IMR-90 (cell line): ENCODE results near the gene FAM227B. TPM values are rescaled to one million over a fixed set of nuclear protein-coding genes. Genes with fewer than 3 reads are reported as not detected.
A peak's percentile ranks its signal among the peaks of the same experiment; 100 is the strongest.

ENCODE experiments used
- ATAC-seq: fragments of 200-7000 bp; cut with Tn5 transposase; 2 replicates; pipeline ENCODE4 v1.9.1; 2020; ENCODE audit warnings: low read depth, mild to moderate bottlenecking, moderate library complexity
- BruUV-seq: library from RNA; stranded (reverse); fragments of 400-500 nt; replicated peaks from 2 replicates; lab custom pipeline; 2021; lab: Mats Ljungman, UMichigan
- CTCF ChIA-PET: fragments of 300-600 bp; formaldehyde crosslinking; extraction: SDS; loops from one replicate; lab custom pipeline; 2021; ENCODE audit warnings: antibody characterized with exemption; lab: Yijun Ruan, JAX
- POLR2A ChIA-PET: fragments of 300-600 bp; sonication (Branson Sonifier 250); formaldehyde crosslinking; loops from one replicate; lab custom pipeline; 2022; ENCODE audit warnings: antibody characterized with exemption; ENCODE audit not compliant: unreplicated experiment; lab: Charles Lee
- DNase-seq: peaks from one replicate; pipeline ENCODE4 v3.0.0; 2013
- H2AFZ ChIP-seq: replicated peaks from 2 replicates; pipeline ENCODE3; 2013; ENCODE audit warnings: low read length, mild to moderate bottlenecking; ENCODE audit not compliant: poor library complexity
- H2AK5ac ChIP-seq: 2 replicates; pipeline ENCODE4 v1.6.1; 2013; ENCODE audit warnings: low read depth, low read length, inconsistent platforms
- H2AK9ac ChIP-seq: replicated peaks from 2 replicates; pipeline ENCODE3; 2013; ENCODE audit warnings: mild to moderate bottlenecking, low read depth, low read length, moderate library complexity; ENCODE audit not compliant: poor library complexity
- H2BK120ac ChIP-seq: 2 replicates; pipeline ENCODE4 v1.6.1; 2013; ENCODE audit warnings: low read depth, low read length, inconsistent platforms
- H2BK15ac ChIP-seq: 3 replicates; pipeline ENCODE4 v1.6.1; 2013; ENCODE audit warnings: low read depth, low read length, inconsistent platforms
- H2BK20ac ChIP-seq: 2 replicates; pipeline ENCODE4 v1.6.1; 2013; ENCODE audit warnings: low read depth, mild to moderate bottlenecking, inconsistent platforms, low read length, moderate library complexity
- H2BK5ac ChIP-seq: 2 replicates; pipeline ENCODE4 v1.6.1; 2013; ENCODE audit warnings: mild to moderate bottlenecking, low read depth, low read length, inconsistent platforms; ENCODE audit not compliant: poor library complexity, severe bottlenecking
- H3K14ac ChIP-seq: replicated peaks from 2 replicates; pipeline ENCODE4 v1.6.1; 2013; ENCODE audit warnings: low read depth, low read length, inconsistent platforms
- H3K18ac ChIP-seq: 2 replicates; pipeline ENCODE4 v1.6.1; 2013; ENCODE audit warnings: low read depth, low read length, control low read depth
- H3K23ac ChIP-seq: 2 replicates; pipeline ENCODE4 v1.6.1; 2013; ENCODE audit warnings: low read depth, low read length, inconsistent platforms
- H3K27ac ChIP-seq: 2 replicates; pipeline ENCODE4 v1.5.1; 2013; ENCODE audit warnings: mild to moderate bottlenecking, control low read depth, low read length; ENCODE audit not compliant: insufficient read depth
- H3K27me3 ChIP-seq: 2 replicates; pipeline ENCODE4 v1.6.1; 2013; ENCODE audit warnings: low read length; ENCODE audit not compliant: control insufficient read depth, insufficient read depth
- H3K36me3 ChIP-seq: 2 replicates; pipeline ENCODE4 v1.6.1; 2013; ENCODE audit warnings: low read length, mixed read lengths; ENCODE audit not compliant: control insufficient read depth, insufficient read depth
- H3K4ac ChIP-seq: 2 replicates; pipeline ENCODE4 v1.6.1; 2013; ENCODE audit warnings: low read depth, low read length, inconsistent platforms
- H3K4me1 ChIP-seq: 2 replicates; pipeline ENCODE4 v1.6.1; 2013; ENCODE audit warnings: low read length, mixed read lengths; ENCODE audit not compliant: control insufficient read depth, insufficient read depth
- H3K4me2 ChIP-seq: 2 replicates; pipeline ENCODE4 v1.6.1; 2013; ENCODE audit warnings: low read depth, mild to moderate bottlenecking, control low read depth, low read length, moderate library complexity
- H3K4me3 ChIP-seq: 2 replicates; pipeline ENCODE4 v1.5.1; 2013; ENCODE audit warnings: low read depth, mild to moderate bottlenecking, control low read depth, low read length, moderate library complexity; ENCODE audit not compliant: insufficient read depth
- H3K56ac ChIP-seq: 2 replicates; pipeline ENCODE4 v1.6.1; 2013; ENCODE audit warnings: low read length, inconsistent platforms; ENCODE audit not compliant: insufficient read depth; ENCODE audit errors: extremely low read depth
- H3K79me1 ChIP-seq, 2 experiments: 2 replicates each; pipeline ENCODE4 v1.6.1; 2013; ENCODE audit warnings: low read length in 2 of 2, inconsistent platforms in 1 of 2, low read depth in 1 of 2
- H3K9ac ChIP-seq: 2 replicates; pipeline ENCODE4 v1.6.1; 2013; ENCODE audit warnings: low read depth, low read length, control low read depth
- H3K9me1 ChIP-seq: 2 replicates; pipeline ENCODE4 v1.6.1; 2013; ENCODE audit warnings: low read length, inconsistent platforms; ENCODE audit not compliant: insufficient read depth
- H3K9me3 ChIP-seq: 2 replicates; pipeline ENCODE4 v1.6.1; 2013; ENCODE audit warnings: low read length; ENCODE audit not compliant: control insufficient read depth, insufficient read depth
- H4K20me1 ChIP-seq: 2 replicates; pipeline ENCODE4 v1.6.1; 2013; ENCODE audit warnings: low read length, inconsistent platforms; ENCODE audit not compliant: insufficient read depth
- H4K5ac ChIP-seq: 2 replicates; pipeline ENCODE4 v1.6.1; 2013; ENCODE audit warnings: mild to moderate bottlenecking, low read depth, low read length, control low read depth
- H4K8ac ChIP-seq, 2 experiments: 2 replicates each; pipeline ENCODE4 v1.6.1; 2013; ENCODE audit warnings: low read depth in 2 of 2, low read length in 2 of 2, control low read depth in 1 of 2, inconsistent platforms in 1 of 2
- H4K91ac ChIP-seq: 2 replicates; pipeline ENCODE4 v1.6.1; 2013; ENCODE audit warnings: low read depth, low read length, inconsistent platforms; ENCODE audit not compliant: insufficient read depth
- BHLHE40 ChIP-seq: fragments of 150-350 bp; IDR thresholded peaks from 2 replicates; pipeline ENCODE4 v1.6.1; 2016; ENCODE audit warnings: mild to moderate bottlenecking, low read depth, low read length
- CEBPB ChIP-seq: IDR thresholded peaks from 2 replicates; pipeline ENCODE4 v1.6.1; 2012; ENCODE audit warnings: low read depth, low read length, improper control_type of control experiment
- CHD1 ChIP-seq: IDR thresholded peaks from 2 replicates; pipeline ENCODE4 v1.6.1; 2012; ENCODE audit warnings: low read depth, low read length, improper control_type of control experiment
- FOS ChIP-seq: fragments of 150-350 bp; IDR thresholded peaks from 2 replicates; pipeline ENCODE4 v1.6.1; 2016; ENCODE audit warnings: low read depth, low read length
- MAFK ChIP-seq: IDR thresholded peaks from 2 replicates; pipeline ENCODE4 v1.6.1; 2012; ENCODE audit warnings: low read depth, low read length, improper control_type of control experiment
- MAZ ChIP-seq: IDR thresholded peaks from 2 replicates; pipeline ENCODE4 v1.6.1; 2012; ENCODE audit warnings: low read depth, mild to moderate bottlenecking, low read length, improper control_type of control experiment, moderate library complexity, borderline replicate concordance
- MXI1 ChIP-seq: IDR thresholded peaks from 2 replicates; pipeline ENCODE4 v1.6.1; 2012; ENCODE audit warnings: low read depth, mild to moderate bottlenecking, low read length, moderate library complexity, borderline replicate concordance
- NFE2L2 ChIP-seq: fragments of 150-350 bp; IDR thresholded peaks from 2 replicates; pipeline ENCODE4 v1.6.1; 2016; ENCODE audit warnings: low read depth, mild to moderate bottlenecking, low read length
- POLR2A ChIP-seq: IDR thresholded peaks from 2 replicates; pipeline ENCODE4 v1.6.1; 2012; ENCODE audit warnings: mild to moderate bottlenecking, low read depth, low read length
- RAD21 ChIP-seq: IDR thresholded peaks from 2 replicates; pipeline ENCODE4 v1.6.1; 2012; ENCODE audit warnings: low read length, improper control_type of control experiment
- RCOR1 ChIP-seq: IDR thresholded peaks from 2 replicates; pipeline ENCODE4 v1.6.1; 2012; ENCODE audit warnings: mild to moderate bottlenecking, low read length, improper control_type of control experiment; ENCODE audit not compliant: insufficient replicate concordance
- RFX5 ChIP-seq: IDR thresholded peaks from 2 replicates; pipeline ENCODE4 v1.8.0; 2012; ENCODE audit warnings: low read depth, mild to moderate bottlenecking, low read length, moderate library complexity
- SMC3 ChIP-seq: fragments of 150-350 bp; IDR thresholded peaks from 2 replicates; pipeline ENCODE4 v1.6.1; 2016; ENCODE audit warnings: low read depth, mild to moderate bottlenecking, antibody characterized with exemption, low read length, moderate library complexity
- WGBS, 2 experiments: methylation state at CpG; one replicate each; pipeline versions ENCODE4 v1.1.5 to v1.1.7; 2013; ENCODE audit warnings: missing lambda C conversion rate in 2 of 2; ENCODE audit not compliant: insufficient read length in 1 of 2; ENCODE audit errors: extremely low coverage in 2 of 2; 5-methylcytosine and 5-hydroxymethylcytosine counted together
- dilution Hi-C: fragments of 300-500 bp; cut with HindIII; formaldehyde crosslinking; loops from one replicate; pipeline ENCODE4 v1.14.3; 2018; ENCODE audit warnings: low sequenced_read_pairs; ENCODE audit not compliant: unreplicated experiment
- in situ Hi-C: fragments of 300-500 bp; cut with MboI; formaldehyde crosslinking; loops from 3 replicates; pipeline ENCODE4 v1.14.3; 2019; ENCODE audit warnings: low sequenced_read_pairs, inconsistent platforms, mixed read lengths
- intact Hi-C: fragments of 100-400 bp; cut with micrococcal nuclease; formaldehyde crosslinking; loops from 2 replicates; pipeline ENCODE4 v1.10.0; 2022
- polyA plus RNA-seq, 3 experiments: library from polyadenylated mRNA; depleted of rRNA; stranded (reverse); fragments of >200 nt; gene quantifications; 2 replicates each; pipeline ENCODE4 v1.2.3, GENCODE V29; 2012; ENCODE audit warnings: low replicate concordance in 1 of 3
- total RNA-seq: library from RNA; depleted of rRNA; stranded (reverse); fragments of >200 nt; gene quantifications from 2 replicates; pipeline ENCODE4 v1.2.3, GENCODE V29; 2012
- TF ChIP-seq, protein P1 (sequence below): fragments of 150-350 bp; IDR thresholded peaks from 2 replicates; pipeline ENCODE4 v1.6.1; 2016; ENCODE audit warnings: low read depth, mild to moderate bottlenecking, low read length, moderate library complexity, borderline replicate concordance
- TF ChIP-seq, protein P2 (sequence below): fragments of 150-350 bp; IDR thresholded peaks from 2 replicates; pipeline ENCODE4 v1.6.1; 2017; ENCODE audit warnings: mild to moderate bottlenecking, antibody characterized with exemption, low read length, low read depth
- TF ChIP-seq, protein P3 (sequence below): conservative IDR thresholded peaks from 2 replicates; pipeline ENCODE4 v1.5.1; 2012; ENCODE audit warnings: mild to moderate bottlenecking, low read depth, low read length, improper control_type of control experiment

FAM227B gene
- total and polyA plus RNA-seq, 2 of the 4 experiments (the other 2 are of a cell fraction) = 1.8 to 3.0 TPM

DNA sequence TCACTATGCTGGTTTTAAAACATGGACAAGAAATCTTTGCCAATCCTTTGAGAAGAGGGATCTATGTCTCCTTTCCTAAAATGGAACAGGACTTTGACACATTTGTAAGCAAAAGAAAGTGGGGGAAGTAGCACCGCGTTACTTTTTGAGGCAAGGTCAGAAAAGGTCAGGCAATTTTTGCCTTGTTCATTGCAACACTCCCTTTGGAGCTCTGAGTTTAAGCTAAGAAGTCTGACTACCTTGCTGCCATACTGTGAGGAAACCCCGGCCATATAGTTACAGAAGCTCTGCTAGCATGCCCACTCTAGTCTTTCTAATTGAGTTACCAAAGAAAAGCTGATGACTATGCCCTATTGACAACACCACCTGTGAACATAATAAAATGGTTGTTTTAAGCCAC lies 1.4 kb downstream of the FAM227B start:
- Histone ChIP-seq H3K9me1 (no peaks in the 10 kb centered on the region), H3K4me2 (no peak overlapping the region)
- WGBS, 2 experiments = no CpG with 5 or more reads among the region's 3 CpGs

More for the DNA sequence above, 1.4 kb downstream of the FAM227B start:
- Histone ChIP-seq H4K91ac (peak overlapping the region; percentile 58), H2AK5ac (peak overlapping the region; percentile 45), H4K20me1 (no peaks in the 10 kb centered on the region), H4K8ac (peak overlapping the region in 1 of 2 experiments; percentile 2; a peak in 1 of 4 replicates), H3K56ac (no peak overlapping the region), H3K4ac (no peak overlapping the region), H2BK20ac (peak overlapping the region; percentile 31; the same call in 1 of the 2 replicates), H2BK15ac (peak overlapping the region; percentile 39; the same call in 1 of the 3 replicates), H2BK120ac (peak overlapping the region; percentile 30; the same call in 1 of the 2 replicates), H3K9me3 (peaks cover 12% of the 10 kb centered on the region), H3K4me3 (no peak overlapping the region), H3K27me3 (no peaks in the 10 kb centered on the region), H3K9ac (no peak overlapping the region), H3K27ac (no peak overlapping the region), H3K18ac (no peak overlapping the region), H3K23ac (no peak overlapping the region), H2AFZ (no peak overlapping the region), H2BK5ac (no peak overlapping the region), H3K14ac (no peak overlapping the region), H3K79me1 (peaks cover 12 to 28% of the 10 kb centered on the region in 2 experiments), H3K4me1 (peaks cover 3% of the 10 kb centered on the region; the same call in 1 of the 2 replicates), H2AK9ac (no peak overlapping the region), H4K5ac (peak overlapping the region; percentile 69), H3K36me3 (0 out of 2 replicates have a peak, but pooled peaks cover 2% of the 10 kb centered on the region)
- dilution Hi-C loops (no loop called here), in situ Hi-C loops (loop anchor here (25.0 kb wide), 1 partner anchor 382 kb away; no protein-coding TSS in a partner anchor), intact Hi-C loops (no loop called here)
- ChIA-PET POLR2A (no interaction called here), CTCF (interaction anchor here (0.6 to 1.0 kb wide), 2 partner anchors 59 to 123 kb away, joined by 3 to 5 read pairs; no protein-coding TSS in a partner anchor)
- DNase-seq (no peak), ATAC-seq (no peak)
- BruUV-seq = no TSS peak
- TF ChIP-seq, protein P1, sequence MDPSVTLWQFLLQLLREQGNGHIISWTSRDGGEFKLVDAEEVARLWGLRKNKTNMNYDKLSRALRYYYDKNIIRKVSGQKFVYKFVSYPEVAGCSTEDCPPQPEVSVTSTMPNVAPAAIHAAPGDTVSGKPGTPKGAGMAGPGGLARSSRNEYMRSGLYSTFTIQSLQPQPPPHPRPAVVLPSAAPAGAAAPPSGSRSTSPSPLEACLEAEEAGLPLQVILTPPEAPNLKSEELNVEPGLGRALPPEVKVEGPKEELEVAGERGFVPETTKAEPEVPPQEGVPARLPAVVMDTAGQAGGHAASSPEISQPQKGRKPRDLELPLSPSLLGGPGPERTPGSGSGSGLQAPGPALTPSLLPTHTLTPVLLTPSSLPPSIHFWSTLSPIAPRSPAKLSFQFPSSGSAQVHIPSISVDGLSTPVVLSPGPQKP = no peak
- TF ChIP-seq RFX5 (no peak), MAFK (no peak), MXI1 (no peak), CEBPB (no peak), POLR2A (no peak), MAZ (no peak), RCOR1 (no peak), SMC3 (no peak), BHLHE40 (no peak), CHD1 (no peak), FOS (no peak), RAD21 (no peak), NFE2L2 (no peak)
- TF ChIP-seq, protein P2, sequence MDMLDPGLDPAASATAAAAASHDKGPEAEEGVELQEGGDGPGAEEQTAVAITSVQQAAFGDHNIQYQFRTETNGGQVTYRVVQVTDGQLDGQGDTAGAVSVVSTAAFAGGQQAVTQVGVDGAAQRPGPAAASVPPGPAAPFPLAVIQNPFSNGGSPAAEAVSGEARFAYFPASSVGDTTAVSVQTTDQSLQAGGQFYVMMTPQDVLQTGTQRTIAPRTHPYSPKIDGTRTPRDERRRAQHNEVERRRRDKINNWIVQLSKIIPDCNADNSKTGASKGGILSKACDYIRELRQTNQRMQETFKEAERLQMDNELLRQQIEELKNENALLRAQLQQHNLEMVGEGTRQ = no peak
- TF ChIP-seq, protein P3, sequence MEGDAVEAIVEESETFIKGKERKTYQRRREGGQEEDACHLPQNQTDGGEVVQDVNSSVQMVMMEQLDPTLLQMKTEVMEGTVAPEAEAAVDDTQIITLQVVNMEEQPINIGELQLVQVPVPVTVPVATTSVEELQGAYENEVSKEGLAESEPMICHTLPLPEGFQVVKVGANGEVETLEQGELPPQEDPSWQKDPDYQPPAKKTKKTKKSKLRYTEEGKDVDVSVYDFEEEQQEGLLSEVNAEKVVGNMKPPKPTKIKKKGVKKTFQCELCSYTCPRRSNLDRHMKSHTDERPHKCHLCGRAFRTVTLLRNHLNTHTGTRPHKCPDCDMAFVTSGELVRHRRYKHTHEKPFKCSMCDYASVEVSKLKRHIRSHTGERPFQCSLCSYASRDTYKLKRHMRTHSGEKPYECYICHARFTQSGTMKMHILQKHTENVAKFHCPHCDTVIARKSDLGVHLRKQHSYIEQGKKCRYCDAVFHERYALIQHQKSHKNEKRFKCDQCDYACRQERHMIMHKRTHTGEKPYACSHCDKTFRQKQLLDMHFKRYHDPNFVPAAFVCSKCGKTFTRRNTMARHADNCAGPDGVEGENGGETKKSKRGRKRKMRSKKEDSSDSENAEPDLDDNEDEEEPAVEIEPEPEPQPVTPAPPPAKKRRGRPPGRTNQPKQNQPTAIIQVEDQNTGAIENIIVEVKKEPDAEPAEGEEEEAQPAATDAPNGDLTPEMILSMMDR = no peak
